ENCODE data around the gene SLIT3.
"Not testable (repeated sequence)": the region's sequence is repeated elsewhere in the genome, so short reads cannot be mapped to it uniquely, and the experiment has no call there.

Gene SLIT3

GRCh38 chr5:168749391-168750100 lies 551.4 kb downstream of the SLIT3 start:
- no peak for DNase-seq

- DNase-seq = peak; percentile 79
Observed at GRCh38 chr5:168747987-168748777, 552.8 kb downstream of the SLIT3 start.

GRCh38 chr5:168746893-168747640 lies 553.9 kb downstream of the SLIT3 start:
- no peak for DNase-seq

GRCh38 chr5:168746126-168746892 lies 554.6 kb downstream of the SLIT3 start:
- DNase-seq = not testable (repeated sequence)

GRCh38 chr5:168743617-168744016 lies 557.3 kb downstream of the SLIT3 start:
- no peak for DNase-seq

GRCh38 chr5:168742311-168742710 lies 558.6 kb downstream of the SLIT3 start:
- not testable (repeated sequence) for DNase-seq

GRCh38 chr5:168740811-168741213 lies 560.1 kb downstream of the SLIT3 start:
- DNase-seq = no peak

GRCh38 chr5:168740092-168740800 lies 560.7 kb downstream of the SLIT3 start:
- DNase-seq = no peak

GRCh38 chr5:168737066-168737465 lies 563.9 kb downstream of the SLIT3 start:
- no peak for DNase-seq

GRCh38 chr5:168736281-168736831 lies 564.6 kb downstream of the SLIT3 start:
- DNase-seq = no peak

GRCh38 chr5:168734620-168735300 lies 566.2 kb downstream of the SLIT3 start:
- no peak for DNase-seq

GRCh38 chr5:168734119-168734518 lies 566.8 kb downstream of the SLIT3 start:
- DNase-seq = no peak

GRCh38 chr5:168728546-168729211 lies 572.3 kb downstream of the SLIT3 start:
- DNase-seq = no peak

- DNase-seq = no peak
Observed at GRCh38 chr5:168727547-168727946, 573.4 kb downstream of the SLIT3 start.

GRCh38 chr5:168726342-168726741 lies 574.6 kb downstream of the SLIT3 start:
- no peak for DNase-seq

GRCh38 chr5:168724227-168724626 lies 576.7 kb downstream of the SLIT3 start:
- DNase-seq = no peak

GRCh38 chr5:168723037-168723436 lies 577.9 kb downstream of the SLIT3 start:
- no peak for DNase-seq

- no peak for DNase-seq
Observed at GRCh38 chr5:168721966-168722365, 579.0 kb downstream of the SLIT3 start.

GRCh38 chr5:168721002-168721753 lies 579.8 kb downstream of the SLIT3 start:
- DNase-seq = no peak

GRCh38 chr5:168720575-168720974 lies 580.4 kb downstream of the SLIT3 start:
- no peak for DNase-seq

All from OCI-M1 (cell line).